Measurements from ENCODE around the gene SLC1A7.

SLC1A7 gene

DNA sequence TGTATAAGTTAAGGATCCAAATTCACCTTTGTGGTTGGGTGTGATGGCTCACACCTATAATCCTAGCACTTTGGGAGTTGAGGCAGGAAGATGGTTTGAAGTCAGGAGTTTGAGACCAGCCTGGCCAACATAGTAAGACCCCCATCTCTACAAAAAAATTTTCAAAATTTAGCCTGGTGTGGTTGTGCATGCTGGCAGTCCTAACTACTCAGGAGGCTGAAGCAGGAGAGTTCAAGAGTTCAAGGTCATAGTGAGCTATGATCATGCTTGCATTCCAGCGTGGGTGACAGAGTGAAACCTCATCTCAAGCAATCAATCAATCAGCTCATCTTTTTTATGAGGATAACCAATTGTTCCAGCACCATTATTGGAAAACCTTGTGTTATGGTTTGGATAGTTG is 16.5 kb upstream of the SLC1A7 start:
- no peak for FAIRE-seq

DNA sequence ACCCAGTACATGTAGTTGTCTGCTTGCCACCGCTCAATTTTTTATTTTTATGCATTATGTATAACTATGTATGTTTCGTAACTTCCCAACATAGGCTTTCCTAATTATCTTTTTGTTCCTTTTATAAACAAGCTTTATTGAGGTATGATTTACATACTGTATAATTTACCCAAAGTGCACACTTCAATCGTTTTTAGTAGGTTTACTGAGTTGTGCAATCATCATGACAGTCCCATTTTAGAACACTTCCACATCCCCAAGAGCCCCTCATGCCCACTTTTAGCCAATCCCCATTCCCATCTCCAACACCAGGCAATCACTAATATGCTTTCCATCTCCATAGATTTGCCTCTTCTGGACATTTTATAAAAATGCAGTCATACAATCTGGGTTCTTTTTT is 14.3 kb upstream of the SLC1A7 start:
- FAIRE-seq: no peak

DNA sequence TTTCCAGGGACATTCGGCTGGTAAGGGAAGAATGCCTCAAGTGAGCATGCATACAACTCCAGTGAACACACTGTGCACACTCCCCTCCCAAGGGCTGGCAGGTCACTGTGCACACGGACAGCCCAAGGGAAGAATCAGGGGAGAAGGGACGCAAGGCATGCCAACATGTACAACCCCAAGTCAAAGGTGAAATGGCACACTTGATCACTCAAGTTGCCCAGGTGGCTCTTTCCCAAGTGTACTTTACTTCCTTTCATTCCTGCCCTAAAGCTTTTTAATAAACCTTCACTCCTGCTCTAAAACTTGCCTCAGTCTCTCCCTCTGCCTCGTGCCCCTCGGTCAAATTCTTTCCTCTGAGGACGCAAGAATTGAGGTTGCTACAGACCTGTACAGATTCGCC is 13.5 kb upstream of the SLC1A7 start:
- FAIRE-seq: no peak

DNA sequence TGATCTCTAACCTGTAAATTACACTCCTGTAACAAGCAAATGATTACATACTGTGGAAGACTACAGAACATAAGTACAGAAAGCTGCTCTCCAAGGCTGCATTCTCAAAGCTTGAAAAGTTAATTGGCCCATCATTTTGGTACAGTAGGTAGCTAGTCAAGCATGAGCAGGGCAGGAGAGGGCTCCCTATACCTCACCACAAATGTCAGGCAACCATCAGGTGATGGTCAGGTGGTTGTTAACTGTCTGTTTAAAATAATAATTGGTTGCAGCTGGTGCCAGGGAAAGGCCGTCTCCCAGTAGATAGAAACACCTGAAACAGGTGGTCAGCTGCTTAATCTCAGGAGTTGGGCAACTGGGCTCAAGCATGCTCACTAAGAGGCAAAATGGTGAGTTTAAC is 13.1 kb upstream of the SLC1A7 start:
- no peak for FAIRE-seq

GRCh38 chr1:53154859-53155438 is 12.5 kb upstream of the SLC1A7 start:
- no peak for FAIRE-seq

- no peak for FAIRE-seq
Observed at GRCh38 chr1:53153752-53154151, 11.3 kb upstream of the SLC1A7 start.

DNA sequence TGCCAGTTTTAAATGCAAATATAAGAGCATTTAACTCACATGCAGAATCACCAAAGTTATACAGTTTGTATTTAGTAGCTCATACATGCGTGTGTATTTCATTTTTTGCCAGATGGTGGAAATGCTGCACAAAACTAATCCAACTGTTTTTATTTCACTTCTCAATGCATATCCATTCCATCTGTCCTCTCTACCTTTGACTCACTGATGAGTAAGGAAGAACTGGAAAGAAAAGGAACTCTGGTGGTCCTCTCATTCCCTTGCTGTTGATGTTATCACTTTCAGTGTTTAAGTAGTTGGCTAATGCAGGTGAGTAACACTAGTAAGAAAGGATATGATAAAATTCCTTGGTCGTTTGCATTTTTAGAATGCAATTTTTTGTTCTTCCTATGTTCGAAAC is 5.7 kb upstream of the SLC1A7 start:
- no peak for FAIRE-seq

DNA sequence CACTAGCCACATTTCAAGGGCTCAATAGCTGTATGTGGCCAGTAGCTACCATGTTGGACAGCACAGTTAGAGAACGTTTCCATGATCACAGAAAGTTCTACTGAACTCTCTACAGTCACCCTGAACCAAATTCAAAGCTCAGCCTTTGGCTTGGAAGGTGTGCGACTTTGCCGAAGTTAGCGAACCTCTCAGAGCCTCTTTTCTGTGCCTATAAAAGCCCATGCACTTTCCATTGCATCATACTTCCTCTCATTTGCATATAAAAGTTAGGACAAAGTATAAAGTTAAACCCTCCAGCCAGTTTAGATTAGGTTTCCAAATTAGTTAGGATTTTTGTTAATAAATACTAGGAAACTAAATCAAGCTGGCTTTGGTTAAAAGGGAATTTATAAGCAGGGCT is 4.7 kb upstream of the SLC1A7 start:
- no peak for FAIRE-seq

GRCh38 chr1:53145942-53146708 is 3.7 kb upstream of the SLC1A7 start:
- FAIRE-seq: no peak

GRCh38 chr1:53145619-53145941 is 3.1 kb upstream of the SLC1A7 start:
- FAIRE-seq: no peak

DNA sequence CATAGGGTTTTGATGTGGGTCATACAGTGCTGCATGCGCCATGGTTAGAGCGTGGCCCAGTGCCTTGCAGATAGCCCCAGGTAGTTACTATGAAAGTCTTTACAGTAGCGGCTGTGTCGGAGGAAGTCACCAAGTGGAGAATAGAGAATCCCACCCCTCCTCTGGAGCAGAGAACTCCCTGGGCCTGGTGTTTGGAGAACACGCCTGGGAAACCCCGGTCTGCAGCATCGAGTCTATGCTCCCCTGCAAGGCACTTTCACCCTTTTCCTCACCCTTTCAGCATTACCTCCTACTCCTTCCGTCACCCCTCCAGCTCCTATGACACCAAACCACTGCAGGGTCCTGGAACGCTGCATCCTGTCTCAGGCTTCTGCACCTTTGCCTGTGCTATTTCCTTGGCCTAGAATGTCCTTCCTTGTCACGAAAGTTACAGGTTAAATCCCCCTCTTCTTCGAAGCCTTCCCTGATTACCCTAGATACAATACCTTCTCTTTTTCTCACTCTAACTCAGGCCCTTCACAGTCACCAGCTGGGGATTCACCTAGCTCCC is 2.7 kb upstream of the SLC1A7 start:
- no peak for FAIRE-seq

- FAIRE-seq: no peak
Observed at GRCh38 chr1:53144201-53144600, 1.8 kb upstream of the SLC1A7 start.

GRCh38 chr1:53143527-53143926 is 1.1 kb upstream of the SLC1A7 start:
- FAIRE-seq: no peak

GRCh38 chr1:53141487-53142055 is 867 bp downstream of the SLC1A7 start:
- FAIRE-seq: no peak

GRCh38 chr1:53140451-53140850 is 2.0 kb downstream of the SLC1A7 start:
- FAIRE-seq: no peak

- no peak for FAIRE-seq
Observed at GRCh38 chr1:53139951-53140361, 2.5 kb downstream of the SLC1A7 start.

DNA sequence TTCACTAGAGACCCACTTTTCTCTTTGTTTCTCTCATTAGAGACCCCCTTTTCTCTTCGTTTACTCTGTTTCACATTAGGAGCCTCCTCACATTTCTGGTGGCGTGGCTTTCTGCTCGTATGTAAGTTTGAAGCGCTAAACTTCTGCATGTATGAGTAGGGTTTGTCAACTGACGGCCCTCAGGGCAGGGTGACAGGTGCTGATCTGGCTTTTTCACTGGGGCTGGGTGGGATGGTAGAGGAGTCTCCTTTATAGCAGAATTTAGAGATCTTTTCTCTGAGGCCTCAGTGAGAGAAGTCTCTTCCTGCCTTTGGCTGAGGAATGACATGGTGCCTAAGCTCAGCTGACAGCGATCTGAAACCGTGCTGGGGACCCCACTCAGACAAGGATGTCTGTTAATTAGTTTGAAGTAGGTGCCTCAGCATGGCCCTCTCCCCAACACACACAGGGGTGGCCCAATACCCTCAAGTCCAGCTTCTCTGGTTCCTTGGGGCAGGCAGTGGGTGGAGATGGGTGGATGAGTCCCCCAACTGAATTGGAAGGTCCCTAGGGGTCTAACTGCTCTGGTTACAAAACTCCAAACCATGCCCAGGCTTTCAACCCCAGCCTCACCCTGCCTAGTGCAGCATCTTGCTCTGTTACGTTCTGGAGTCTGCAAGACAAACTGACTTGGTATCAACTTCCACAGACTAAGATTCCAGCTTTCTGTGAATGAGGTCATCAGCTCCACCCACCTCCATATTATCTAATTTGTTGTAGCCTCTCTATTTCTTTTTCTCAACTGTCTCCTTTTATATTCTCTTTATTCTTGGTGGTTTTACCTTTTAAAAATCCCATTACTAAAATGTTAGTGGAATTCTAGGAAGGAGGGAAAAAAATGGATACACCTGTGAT is 3.2 kb downstream of the SLC1A7 start:
- no peak for FAIRE-seq

- no peak for FAIRE-seq
Observed at GRCh38 chr1:53137729-53138128, 4.7 kb downstream of the SLC1A7 start.

- no peak for FAIRE-seq
Observed at GRCh38 chr1:53135735-53136114, 6.7 kb downstream of the SLC1A7 start.

GRCh38 chr1:53134961-53135734 is 7.3 kb downstream of the SLC1A7 start:
- FAIRE-seq: no peak

DNA sequence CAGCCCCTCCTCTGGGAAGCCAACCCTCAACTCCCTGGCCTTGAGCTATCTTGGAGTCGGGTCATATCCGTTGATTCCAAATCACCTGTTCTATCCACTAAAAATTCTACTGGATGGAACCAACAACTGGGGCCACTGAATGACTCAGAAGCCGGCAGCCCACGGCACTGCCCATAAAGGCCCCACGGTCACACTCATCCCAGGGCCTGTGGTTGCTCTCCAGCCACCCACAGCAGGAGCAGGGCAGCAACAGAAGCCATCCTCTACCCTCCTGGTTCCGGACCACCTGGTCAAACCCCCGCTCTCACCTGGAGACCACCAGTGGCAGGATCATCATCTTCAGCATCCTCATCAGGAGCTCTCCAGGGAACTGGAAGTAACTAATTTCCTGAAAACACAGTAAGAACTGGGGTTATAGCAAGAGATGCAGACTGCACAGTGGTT is 8.4 kb downstream of the SLC1A7 start:
- no peak for FAIRE-seq

Measured in colon (tissue), 2 donors.